AG08395 (cell line): Measurements from ENCODE around the gene UBALD1.

Experiments
- DNase-seq: peaks from one replicate; pipeline ENCODE4 v3.0.0; 2012; ENCODE audit warnings: mixed read lengths, low spot score

Gene UBALD1

DNA sequence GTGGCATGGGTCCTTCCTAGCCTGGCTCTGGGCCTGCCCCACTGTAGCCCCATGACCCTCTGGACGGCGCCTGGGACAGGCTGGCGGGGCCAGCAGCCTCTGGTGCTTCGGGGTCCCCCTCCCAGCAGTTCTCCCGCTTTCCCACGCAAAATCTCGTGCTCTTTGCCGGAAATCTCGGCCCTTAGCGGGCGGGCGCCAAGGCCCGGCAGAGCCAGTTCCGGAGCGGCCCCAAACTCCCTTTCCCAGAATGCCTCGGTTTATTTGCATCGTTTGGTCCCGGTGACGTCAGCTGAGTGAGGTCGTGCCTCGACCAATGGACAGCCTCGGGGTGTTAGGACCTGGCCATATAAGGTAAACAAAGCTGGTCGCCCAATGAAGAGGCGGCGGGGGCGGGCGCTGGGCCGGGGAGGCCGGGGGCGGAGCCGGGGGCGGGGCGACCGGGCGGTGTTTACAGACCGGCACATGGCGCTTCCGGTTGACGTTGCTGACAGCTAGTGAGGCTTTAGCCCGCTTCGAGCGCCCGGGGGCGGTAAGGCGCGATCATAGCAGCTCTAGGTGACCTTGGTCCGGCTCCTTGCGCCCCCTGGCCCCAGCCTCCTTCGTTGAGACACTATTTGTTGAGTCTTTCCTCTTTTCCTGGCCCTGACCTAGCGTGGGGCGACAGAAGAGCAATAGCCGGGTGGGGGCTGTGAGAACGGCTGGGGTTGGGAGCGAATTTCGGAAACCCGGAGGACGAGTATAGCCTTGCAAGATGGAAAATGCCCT, 1.5 kb upstream of the UBALD1 start:
- peak; percentile 99 for DNase-seq

GRCh38 chr16:4615384-4616046, 827 bp upstream of the UBALD1 start:
- DNase-seq, result no peak

DNA sequence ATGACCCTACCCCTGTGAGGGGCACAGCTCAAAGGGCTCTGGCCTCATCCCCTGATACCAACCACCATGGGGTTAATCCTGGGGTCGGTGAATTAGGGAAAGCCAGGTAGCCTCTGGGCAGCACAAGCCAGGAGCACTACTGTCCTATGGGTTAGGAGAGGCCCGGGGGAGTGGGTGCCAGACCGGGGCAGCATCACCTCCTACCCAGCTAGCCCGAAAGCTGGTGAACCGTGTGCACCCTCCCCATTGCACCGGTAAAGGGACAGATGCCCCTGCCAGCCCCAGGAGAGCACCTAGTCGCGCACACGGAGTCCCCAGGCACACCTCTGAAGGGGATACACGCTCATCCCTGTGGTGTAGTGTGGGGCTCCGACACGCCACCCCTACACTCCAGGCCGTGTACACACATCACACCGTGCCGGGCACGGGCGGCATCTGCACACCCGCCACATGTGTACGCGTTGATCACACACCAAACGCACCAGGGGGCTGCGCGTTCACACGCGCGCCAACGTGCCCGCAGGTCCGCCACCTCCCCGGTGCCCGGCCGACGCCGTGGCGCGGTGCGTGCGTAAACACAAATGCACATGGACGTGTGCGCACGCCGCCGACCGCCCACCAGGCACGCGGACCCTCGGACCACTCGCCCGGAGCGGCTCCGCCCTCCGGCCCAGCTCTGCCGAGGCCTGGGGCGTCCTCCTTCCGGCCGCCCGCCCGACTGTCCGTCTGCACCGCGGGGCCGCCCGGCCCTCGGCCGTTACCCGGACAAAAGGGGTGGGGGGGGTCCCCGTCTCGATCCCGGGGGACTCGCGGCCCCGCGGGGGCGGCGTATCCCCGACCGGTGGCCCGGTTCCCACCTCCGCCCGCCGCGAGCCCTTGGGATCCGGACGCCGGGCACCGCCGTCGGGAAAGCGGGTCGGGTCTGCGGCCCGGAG, 785 bp downstream of the UBALD1 start:
- peak; percentile 38 for DNase-seq

DNA sequence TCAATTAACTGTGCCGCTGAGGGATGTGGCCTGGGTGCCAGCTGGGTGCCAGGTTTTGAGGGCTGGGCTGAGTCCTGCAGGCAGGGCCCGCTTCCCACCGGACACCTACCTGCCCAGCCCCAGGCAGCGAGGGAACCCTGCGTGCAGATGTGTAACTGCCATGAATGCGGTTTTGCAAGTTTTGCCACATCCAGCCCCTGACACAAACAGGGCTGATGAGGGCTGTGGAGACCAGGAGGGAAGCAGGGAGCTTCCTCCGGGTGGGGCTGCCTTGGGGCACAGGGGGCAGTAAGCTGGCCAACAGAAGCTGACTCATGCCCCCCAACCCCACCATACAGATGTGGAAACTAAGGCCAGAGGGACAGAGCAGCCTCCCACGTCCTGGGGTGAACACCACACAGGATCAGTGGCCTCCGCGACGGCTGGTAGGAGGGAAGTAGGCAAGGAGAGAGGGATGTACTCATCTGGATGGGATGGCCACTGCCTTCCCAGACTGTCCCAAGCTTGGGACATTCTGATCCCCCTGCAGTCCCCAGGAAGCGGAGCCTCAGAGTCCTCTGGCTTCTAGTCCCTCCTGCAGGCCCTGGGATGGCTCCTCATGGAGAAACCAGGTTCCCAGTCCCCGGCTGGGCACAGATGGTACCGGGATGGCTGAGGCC, 1.6 kb downstream of the UBALD1 start:
- no peak for DNase-seq

GRCh38 chr16:4612474-4612931, 2.2 kb downstream of the UBALD1 start:
- no peak for DNase-seq

- DNase-seq, result peak; percentile 35
These were observed 3.2 kb downstream of the UBALD1 start for GRCh38 chr16:4611337-4612021.

- DNase-seq, result no peak
These were observed 4.4 kb downstream of the UBALD1 start for GRCh38 chr16:4610011-4611005.

DNA sequence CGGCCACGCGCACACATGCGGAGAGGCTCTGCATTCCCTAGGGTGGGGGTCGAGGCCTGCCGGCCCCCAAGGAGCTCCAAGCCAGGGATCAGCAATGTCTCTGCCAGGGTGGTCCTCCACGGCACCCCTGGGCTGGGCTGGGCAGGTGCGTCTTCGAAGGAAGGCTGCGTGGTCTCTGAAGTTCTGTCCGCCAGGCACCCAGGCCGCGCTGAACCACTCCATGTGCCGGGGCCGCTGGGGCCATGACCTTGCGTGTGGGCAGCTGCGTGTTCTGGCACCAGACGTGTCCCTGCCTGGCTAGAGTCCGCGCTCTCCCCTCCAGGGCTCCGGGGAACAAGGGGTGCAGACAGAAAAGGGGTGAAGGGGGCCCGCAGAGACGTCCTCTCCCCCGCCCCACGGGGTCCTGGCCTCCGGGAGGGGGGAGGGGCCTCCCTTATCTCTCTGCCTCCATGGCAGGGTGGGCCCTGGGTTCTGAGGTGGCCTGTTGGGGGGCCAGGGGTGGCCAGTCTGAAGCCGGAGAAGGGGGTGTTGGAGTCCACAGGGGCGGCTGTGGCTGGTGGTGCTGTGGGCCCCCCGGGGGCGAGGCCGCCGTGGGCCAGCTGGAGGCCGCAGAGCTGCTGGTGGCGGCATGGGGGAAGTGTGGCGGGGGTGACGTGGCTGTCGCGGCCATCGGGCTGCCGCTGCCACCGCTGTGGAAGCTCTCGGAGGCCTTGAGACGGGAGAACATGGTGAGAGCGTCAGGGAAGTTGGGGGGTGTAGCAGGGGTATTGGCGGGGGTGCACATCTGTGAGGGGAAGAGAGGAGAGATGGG, 5.3 kb downstream of the UBALD1 start:
- DNase-seq, result no peak

- no peak for DNase-seq
These were observed 6.0 kb downstream of the UBALD1 start for GRCh38 chr16:4608704-4608980.

DNA sequence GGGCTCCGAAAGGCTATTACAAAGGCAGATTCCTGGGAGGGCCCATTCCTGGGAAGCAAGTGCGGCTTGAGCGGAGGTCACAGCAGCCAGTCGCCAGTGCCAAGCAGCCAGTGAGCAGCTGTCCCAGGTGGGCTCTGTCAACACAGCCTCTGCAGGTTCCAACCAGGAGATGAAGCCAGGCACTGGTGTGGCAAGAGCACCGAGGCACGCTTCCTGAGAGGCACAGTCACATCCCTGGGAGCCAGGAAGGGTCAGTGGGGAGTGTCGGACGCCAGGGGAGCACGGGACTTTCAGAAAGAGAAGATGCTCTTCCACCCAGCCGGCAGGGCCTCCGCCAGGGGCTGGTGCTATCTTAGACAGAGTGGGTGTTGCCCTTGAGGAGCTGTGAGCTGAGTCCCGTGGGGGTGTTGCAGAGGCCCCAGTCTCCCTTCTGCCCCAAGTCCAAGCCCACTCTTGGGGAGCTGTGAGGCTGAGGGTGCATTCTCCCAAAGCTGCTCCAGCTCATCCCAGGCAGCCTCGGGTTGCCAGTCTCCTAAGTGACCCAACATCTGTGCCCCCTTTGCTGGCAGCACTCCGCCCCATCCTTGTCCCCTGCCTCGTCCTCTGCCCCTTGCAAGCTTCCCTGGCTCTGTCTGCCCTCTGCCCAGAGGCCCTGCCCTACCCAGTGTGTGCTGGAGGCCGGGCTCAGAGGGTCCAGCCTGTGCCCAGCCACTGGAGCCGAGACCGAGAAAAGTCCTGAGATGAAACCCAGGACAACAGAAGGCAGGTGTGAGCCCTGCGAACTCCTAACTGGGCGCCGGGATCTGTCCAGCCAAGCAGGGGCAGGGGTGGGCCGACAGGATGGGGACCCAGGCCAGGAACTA, 6.6 kb downstream of the UBALD1 start:
- no peak for DNase-seq

DNA sequence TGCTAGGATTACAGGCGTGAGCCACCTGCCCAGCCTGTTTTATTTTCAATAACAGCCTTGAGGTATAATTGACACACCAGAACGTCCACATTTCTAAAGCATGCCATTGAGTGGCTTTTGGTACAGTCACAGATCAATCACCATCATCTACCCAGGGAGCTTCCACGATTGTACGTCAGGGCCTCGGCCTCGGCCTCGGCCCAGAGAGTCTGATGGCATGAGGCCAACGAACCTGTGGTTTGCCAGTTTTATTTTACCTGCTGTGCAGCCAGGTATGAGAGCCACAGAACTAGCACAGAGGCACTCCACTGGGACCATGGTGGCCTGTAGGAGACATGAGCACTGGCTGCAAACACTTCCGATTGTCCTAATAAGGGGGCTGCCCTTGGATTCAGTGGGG, 8.3 kb downstream of the UBALD1 start:
- no peak for DNase-seq

GRCh38 chr16:4604401-4604800, 10.3 kb downstream of the UBALD1 start:
- DNase-seq, result no peak

DNA sequence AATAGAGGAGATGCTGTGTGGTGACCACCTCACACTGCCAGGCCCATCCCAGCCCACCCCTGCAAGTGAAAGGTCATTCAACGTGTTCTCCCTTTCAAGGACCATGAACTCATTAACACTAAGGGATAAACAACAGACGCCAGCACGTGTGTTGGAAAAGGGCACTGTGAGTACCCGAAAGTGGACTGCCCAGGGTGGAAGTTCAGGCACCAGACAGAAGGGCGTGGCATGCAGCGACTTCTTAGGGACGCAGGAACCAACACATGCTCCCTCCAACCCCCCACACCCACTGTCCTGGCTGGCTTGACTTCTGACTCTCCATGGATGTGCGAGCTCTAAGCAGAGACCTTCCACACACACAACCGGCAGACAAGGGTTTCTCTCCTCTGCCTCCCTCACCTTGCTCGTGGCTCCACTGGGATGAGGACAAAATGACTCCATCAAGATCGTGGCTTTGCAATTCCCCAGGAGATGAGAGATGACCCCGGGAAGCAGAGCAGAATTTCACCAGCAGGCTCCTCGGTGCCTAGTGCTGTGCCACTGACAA, 11.0 kb downstream of the UBALD1 start:
- DNase-seq, result no peak

DNA sequence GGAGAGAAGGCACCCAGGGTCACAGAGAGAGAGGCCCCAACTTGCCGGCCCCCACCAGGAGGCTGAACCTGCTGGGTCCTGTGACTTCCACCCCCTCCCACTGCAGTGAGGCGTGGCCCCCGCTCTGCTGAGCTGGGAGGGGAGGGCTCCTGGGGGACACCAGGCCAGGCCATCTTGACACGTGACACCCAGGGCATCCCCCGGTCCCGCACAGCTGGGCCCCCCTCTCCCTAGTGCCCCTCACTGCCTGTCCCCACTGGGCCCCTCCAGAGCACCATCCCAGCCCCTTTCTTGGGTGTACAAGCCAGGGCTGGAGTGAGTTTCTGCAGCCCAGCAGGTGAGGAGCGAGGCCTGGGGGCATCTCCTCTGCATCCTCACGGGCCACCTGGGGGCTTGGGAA, 12.4 kb downstream of the UBALD1 start:
- DNase-seq, result no peak

- no peak for DNase-seq
These were observed 12.9 kb downstream of the UBALD1 start for GRCh38 chr16:4601864-4602186.

DNA sequence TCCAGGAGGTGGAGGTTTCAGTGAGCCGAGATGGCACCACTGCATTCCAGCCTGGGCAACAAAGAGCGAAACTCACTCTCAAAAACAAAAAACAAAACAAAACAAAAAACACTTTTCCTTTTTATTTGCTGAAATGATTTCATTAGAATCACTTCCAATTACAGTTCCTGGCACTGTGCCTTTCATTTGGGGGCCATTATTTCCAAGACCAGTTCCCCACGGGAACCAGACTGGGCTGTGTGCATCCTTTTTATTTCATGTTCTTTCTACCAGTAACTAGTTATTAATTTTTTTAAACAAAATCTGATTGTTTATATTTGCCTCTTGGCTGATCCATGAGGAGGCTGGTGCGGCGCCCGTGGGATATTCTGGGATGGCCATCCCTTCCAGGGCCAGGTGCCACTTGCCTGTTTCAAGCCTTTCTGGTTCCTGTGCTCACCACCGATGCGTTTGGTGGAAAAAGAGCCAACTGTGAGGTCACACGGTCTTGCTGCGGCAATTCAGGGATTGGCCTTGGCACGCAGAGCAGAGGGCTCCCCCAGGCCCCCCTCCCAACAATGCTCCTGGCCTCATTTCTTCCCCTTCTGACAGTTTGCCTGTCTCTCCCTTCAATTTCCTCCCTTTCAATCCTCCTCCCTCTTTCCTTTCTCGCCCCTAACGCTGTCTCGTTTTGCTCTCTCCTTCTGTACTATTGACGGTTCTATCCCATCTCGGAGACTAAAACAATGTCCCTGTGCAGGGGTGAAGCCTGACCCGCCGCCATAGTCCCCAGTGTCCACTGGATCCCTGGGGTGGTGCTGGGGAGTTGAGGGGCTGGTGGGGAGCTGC, 13.4 kb downstream of the UBALD1 start:
- DNase-seq, result peak; percentile 29

GRCh38 chr16:4599545-4599944, 15.1 kb downstream of the UBALD1 start:
- DNase-seq, result no peak

DNA sequence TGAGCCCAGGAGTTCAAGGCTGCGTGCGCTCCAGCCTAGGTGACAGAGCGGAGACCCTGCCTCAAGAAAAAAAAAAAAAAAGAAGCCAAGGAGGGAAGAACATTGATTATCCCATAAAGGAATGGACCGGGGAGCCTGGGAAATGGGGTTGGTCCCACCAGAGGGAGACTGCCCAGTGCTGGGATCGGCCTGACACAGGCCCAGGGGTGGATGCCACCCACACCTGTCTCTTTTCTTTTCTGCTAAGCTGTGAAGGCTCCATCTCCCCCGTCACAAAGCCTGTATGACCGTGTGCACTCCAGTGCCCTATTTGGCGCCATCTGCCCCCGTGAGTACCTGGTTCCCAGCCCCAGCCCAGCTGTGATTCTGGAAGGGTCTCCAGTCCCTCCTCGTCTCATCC, 15.7 kb downstream of the UBALD1 start:
- no peak for DNase-seq
